Measurements from ENCODE around the gene VWA3B.
"Not testable (repeated sequence)": the region's sequence is repeated elsewhere in the genome, so short reads cannot be mapped to it uniquely, and the experiment has no call there.

Gene VWA3B

GRCh38 chr2:98297817-98298682, 211.1 kb downstream of the VWA3B start:
- no peak for DNase-seq (ENCODE audit: low spot score)

GRCh38 chr2:98298683-98299164, 211.8 kb downstream of the VWA3B start:
- no peak for DNase-seq (ENCODE audit: low spot score)

GRCh38 chr2:98299211-98299905, 212.4 kb downstream of the VWA3B start:
- DNase-seq (ENCODE audit: low spot score) = no peak

GRCh38 chr2:98300141-98300874, 213.3 kb downstream of the VWA3B start:
- DNase-seq (ENCODE audit: low spot score) = no peak

- DNase-seq (ENCODE audit: low spot score) = no peak
These were observed 214.5 kb downstream of the VWA3B start for GRCh38 chr2:98301469-98301868.

- not testable (repeated sequence) for DNase-seq (ENCODE audit: low spot score)
These were observed 220.2 kb downstream of the VWA3B start for GRCh38 chr2:98307131-98307696.

GRCh38 chr2:98308068-98308467, 221.1 kb downstream of the VWA3B start:
- no peak for DNase-seq (ENCODE audit: low spot score)

- no peak for DNase-seq (ENCODE audit: low spot score)
These were observed 221.6 kb downstream of the VWA3B start for GRCh38 chr2:98308532-98308931.

GRCh38 chr2:98309580-98309979, 222.6 kb downstream of the VWA3B start:
- no peak for DNase-seq (ENCODE audit: low spot score)

GRCh38 chr2:98310010-98310409, 223.0 kb downstream of the VWA3B start:
- DNase-seq (ENCODE audit: low spot score) = no peak

- no peak for DNase-seq (ENCODE audit: low spot score)
These were observed 224.1 kb downstream of the VWA3B start for GRCh38 chr2:98311090-98311489.

- no peak for DNase-seq (ENCODE audit: low spot score)
These were observed 225.0 kb downstream of the VWA3B start for GRCh38 chr2:98311771-98312545.

- DNase-seq (ENCODE audit: low spot score) = no peak
These were observed 226.7 kb downstream of the VWA3B start for GRCh38 chr2:98313492-98314250.

- DNase-seq (ENCODE audit: low spot score) = no peak
These were observed 227.3 kb downstream of the VWA3B start for GRCh38 chr2:98314251-98314650.

- no peak for DNase-seq (ENCODE audit: low spot score)
These were observed 229.0 kb downstream of the VWA3B start for GRCh38 chr2:98315957-98316356.

GRCh38 chr2:98317214-98317613, 230.2 kb downstream of the VWA3B start:
- DNase-seq (ENCODE audit: low spot score) = no peak

- not testable (repeated sequence) for DNase-seq (ENCODE audit: low spot score)
These were observed 233.2 kb downstream of the VWA3B start for GRCh38 chr2:98320171-98320570.

GRCh38 chr2:98324181-98324580, 237.2 kb downstream of the VWA3B start:
- DNase-seq (ENCODE audit: low spot score) = no peak

GRCh38 chr2:98327776-98328175, 240.8 kb downstream of the VWA3B start:
- no peak for DNase-seq (ENCODE audit: low spot score)

GRCh38 chr2:98329549-98329948, 242.6 kb downstream of the VWA3B start:
- DNase-seq (ENCODE audit: low spot score) = no peak

- no peak for DNase-seq (ENCODE audit: low spot score)
These were observed 246.0 kb downstream of the VWA3B start for GRCh38 chr2:98332989-98333388.
